ENCODE results near the gene MYOF. TPM values are rescaled to one million over a fixed set of nuclear protein-coding genes. Genes with fewer than 3 reads are reported as not detected.

MYOF gene
- polyA plus RNA-seq, 1 donor (not counting 4 experiments of a cell fraction or from before 2014, with no cell fraction given): 232 TPM

- Histone ChIP-seq H3K9me3 (ENCODE audit: control insufficient read depth, low read depth, low read length) (no peaks in the 10 kb centered on the region), H3K4me3 (ENCODE audit: control insufficient read depth in 2 of 3, extremely low read depth in 1 of 3, insufficient read depth in 2 of 3, low read depth in 1 of 3, low read length in 3 of 3) (no peak overlapping the region), H3K27me3 (ENCODE audit: control insufficient read depth, extremely low read depth, insufficient read depth, low read length) (no peaks in the 10 kb centered on the region), H3K4me2 (ENCODE audit: control insufficient read depth, extremely low read depth, insufficient read depth, low read depth, low read length) (no peak overlapping the region), H3K27ac (ENCODE audit: control insufficient read depth, insufficient read depth, low read length) (no peak overlapping the region), H3K79me2 (ENCODE audit: control insufficient read depth, insufficient read depth, low read length) (peaks cover 48% of the 10 kb centered on the region), H2AFZ (ENCODE audit: control insufficient read depth, low read length) (no peak overlapping the region), H3K9ac (ENCODE audit: control insufficient read depth, extremely low read depth, insufficient read depth, low read length) (no peak overlapping the region), H3K9me1 (ENCODE audit: control insufficient read depth, extremely low read depth, insufficient read depth, low read length) (no peaks in the 10 kb centered on the region), H3K4me1 (ENCODE audit: control insufficient read depth, extremely low read depth, insufficient read depth, low read length) (peaks cover 4% of the 10 kb centered on the region), H4K20me1 (ENCODE audit: control insufficient read depth, extremely low read depth, insufficient read depth, low read length) (no peaks in the 10 kb centered on the region), H3K36me3 (ENCODE audit: control insufficient read depth in 2 of 2, extremely low read depth in 1 of 2, insufficient read depth in 2 of 2, low read length in 2 of 2) (peaks cover 29 to 34% of the 10 kb centered on the region in 2 experiments)
- no peak for DNase-seq (ENCODE audit: low read depth, low spot score)
- dilution Hi-C loops (cut with MboI; ENCODE audit: extremely low pct_ligation_motif_present, low sequenced_read_pairs): no loop called here
- no peak for FAIRE-seq
- TF ChIP-seq EZH2 (IDR thresholded peaks at IDR 0.05; ENCODE audit: low read length): no peak
- TF ChIP-seq, protein P1, sequence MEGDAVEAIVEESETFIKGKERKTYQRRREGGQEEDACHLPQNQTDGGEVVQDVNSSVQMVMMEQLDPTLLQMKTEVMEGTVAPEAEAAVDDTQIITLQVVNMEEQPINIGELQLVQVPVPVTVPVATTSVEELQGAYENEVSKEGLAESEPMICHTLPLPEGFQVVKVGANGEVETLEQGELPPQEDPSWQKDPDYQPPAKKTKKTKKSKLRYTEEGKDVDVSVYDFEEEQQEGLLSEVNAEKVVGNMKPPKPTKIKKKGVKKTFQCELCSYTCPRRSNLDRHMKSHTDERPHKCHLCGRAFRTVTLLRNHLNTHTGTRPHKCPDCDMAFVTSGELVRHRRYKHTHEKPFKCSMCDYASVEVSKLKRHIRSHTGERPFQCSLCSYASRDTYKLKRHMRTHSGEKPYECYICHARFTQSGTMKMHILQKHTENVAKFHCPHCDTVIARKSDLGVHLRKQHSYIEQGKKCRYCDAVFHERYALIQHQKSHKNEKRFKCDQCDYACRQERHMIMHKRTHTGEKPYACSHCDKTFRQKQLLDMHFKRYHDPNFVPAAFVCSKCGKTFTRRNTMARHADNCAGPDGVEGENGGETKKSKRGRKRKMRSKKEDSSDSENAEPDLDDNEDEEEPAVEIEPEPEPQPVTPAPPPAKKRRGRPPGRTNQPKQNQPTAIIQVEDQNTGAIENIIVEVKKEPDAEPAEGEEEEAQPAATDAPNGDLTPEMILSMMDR (optimal IDR thresholded peaks at IDR 0.05 in 1 of 3, IDR thresholded peaks at IDR 0.05 in 1 of 3, conservative IDR thresholded peaks at IDR 0.05 in 1 of 3; ENCODE audit: extremely low read depth in 1 of 3, insufficient read depth in 2 of 3, low read length in 3 of 3): no peak
These were observed 30.0 kb downstream of the MYOF start for GRCh38 chr10:93452143-93452542.

DNA sequence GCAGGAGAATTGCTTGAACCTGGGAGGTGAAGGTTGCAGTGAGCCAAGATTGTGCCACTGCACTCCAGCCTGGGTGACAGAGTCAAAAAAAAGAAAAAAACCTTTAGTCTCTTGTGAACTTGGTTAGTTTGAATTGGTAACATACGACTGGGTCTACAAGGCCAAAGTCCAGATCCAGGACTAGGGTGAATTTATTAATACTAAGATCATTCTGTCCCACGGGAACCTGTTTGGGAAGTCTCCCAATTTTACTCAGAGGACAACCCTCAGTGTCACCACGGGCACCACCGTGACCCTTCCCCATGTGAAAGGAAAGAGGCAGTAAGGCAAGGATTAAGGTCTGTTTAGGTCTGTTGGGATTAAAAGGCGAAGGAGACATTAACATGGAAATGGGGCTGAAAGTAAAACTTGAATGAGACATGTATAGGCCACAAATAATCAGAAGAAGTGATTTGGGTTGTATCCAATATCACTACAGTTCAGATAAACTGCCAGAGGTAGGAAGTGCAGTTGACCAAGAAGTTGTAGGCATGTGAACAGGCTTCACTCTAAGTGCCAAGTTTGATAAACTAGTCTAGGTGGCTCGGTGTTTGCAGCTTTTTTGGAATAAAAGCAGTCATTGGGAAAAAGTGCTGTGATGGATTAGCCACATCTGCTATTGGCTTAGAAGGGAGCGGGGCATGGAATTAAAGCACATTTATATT is 30.7 kb downstream of the MYOF start:
- Histone ChIP-seq H3K36me3 (ENCODE audit: control insufficient read depth in 2 of 2, extremely low read depth in 1 of 2, insufficient read depth in 2 of 2, low read length in 2 of 2) (peaks cover 22 to 32% of the 10 kb centered on the region in 2 experiments), H3K9ac (ENCODE audit: control insufficient read depth, extremely low read depth, insufficient read depth, low read length) (no peak overlapping the region), H3K27ac (ENCODE audit: control insufficient read depth, insufficient read depth, low read length) (no peak overlapping the region), H4K20me1 (ENCODE audit: control insufficient read depth, extremely low read depth, insufficient read depth, low read length) (no peaks in the 10 kb centered on the region), H2AFZ (ENCODE audit: control insufficient read depth, low read length) (no peak overlapping the region), H3K4me1 (ENCODE audit: control insufficient read depth, extremely low read depth, insufficient read depth, low read length) (peaks cover 11% of the 10 kb centered on the region), H3K79me2 (ENCODE audit: control insufficient read depth, insufficient read depth, low read length) (peaks cover 40% of the 10 kb centered on the region), H3K4me3 (ENCODE audit: control insufficient read depth in 2 of 3, extremely low read depth in 1 of 3, insufficient read depth in 2 of 3, low read depth in 1 of 3, low read length in 3 of 3) (no peak overlapping the region), H3K27me3 (ENCODE audit: control insufficient read depth, extremely low read depth, insufficient read depth, low read length) (no peaks in the 10 kb centered on the region), H3K9me1 (ENCODE audit: control insufficient read depth, extremely low read depth, insufficient read depth, low read length) (no peaks in the 10 kb centered on the region), H3K4me2 (ENCODE audit: control insufficient read depth, extremely low read depth, insufficient read depth, low read depth, low read length) (no peak overlapping the region), H3K9me3 (ENCODE audit: control insufficient read depth, low read depth, low read length) (no peaks in the 10 kb centered on the region)
- DNase-seq (ENCODE audit: low read depth, low spot score) (no peak), FAIRE-seq (peak; percentile 32)
- TF ChIP-seq, protein P1 (optimal IDR thresholded peaks at IDR 0.05 in 1 of 3, IDR thresholded peaks at IDR 0.05 in 1 of 3, conservative IDR thresholded peaks at IDR 0.05 in 1 of 3; ENCODE audit: extremely low read depth in 1 of 3, insufficient read depth in 2 of 3, low read length in 3 of 3): no peak
- TF ChIP-seq EZH2 (IDR thresholded peaks at IDR 0.05; ENCODE audit: low read length): no peak
- dilution Hi-C loops (cut with MboI; ENCODE audit: extremely low pct_ligation_motif_present, low sequenced_read_pairs): no loop called here
